ENCODE data around the gene CC2D2B.
"Not testable (repeated sequence)": the region's sequence is repeated elsewhere in the genome, so short reads cannot be mapped to it uniquely, and the experiment has no call there.

Gene CC2D2B

DNA sequence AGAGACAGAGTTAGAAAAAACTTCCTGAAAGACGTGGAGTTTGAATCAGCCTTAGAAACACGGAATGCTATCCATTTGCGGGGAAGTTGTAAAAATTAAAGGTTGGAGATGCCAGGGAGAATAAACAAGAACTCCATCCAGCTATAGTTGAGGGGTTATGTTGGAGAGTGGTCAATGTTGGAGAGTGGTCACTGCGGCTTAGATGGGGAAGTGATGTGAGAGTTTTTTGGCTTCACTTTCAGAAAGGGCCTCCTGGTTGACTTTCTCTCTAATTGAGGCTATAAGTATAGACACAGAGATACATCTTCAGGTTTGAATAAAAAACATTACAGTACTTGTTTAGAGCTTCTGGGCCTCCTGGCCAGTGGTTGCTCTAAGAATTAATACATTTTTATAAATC is 675 bp downstream of the CC2D2B start:
- Histone ChIP-seq H3K9ac (ENCODE audit: insufficient read length, low read depth) (no peak overlapping the region), H3K4me1 (ENCODE audit: insufficient read depth, insufficient read length) (no peaks in the 10 kb centered on the region), H3K36me3 (ENCODE audit: insufficient read depth, insufficient read length, low read length) (peaks cover 22% of the 10 kb centered on the region), H3K9me3 (ENCODE audit: insufficient read depth, low read length) (no peaks in the 10 kb centered on the region), H3K27me3 (ENCODE audit: insufficient read depth, insufficient read length) (no peaks in the 10 kb centered on the region), H3K4me3 (ENCODE audit: insufficient read length, low read depth) (no peak overlapping the region)
- no peak for DNase-seq (ENCODE audit: low read depth, low spot score)
- TF ChIP-seq YY1 (IDR thresholded peaks at IDR 0.05; ENCODE audit: insufficient read depth, insufficient read length) (no peak), SUZ12 (IDR thresholded peaks at IDR 0.05; ENCODE audit: extremely low read depth, insufficient read depth, insufficient read length) (no peak), ZNF274 (IDR thresholded peaks at IDR 0.05; ENCODE audit: low read depth, low read length) (no peak)

DNA sequence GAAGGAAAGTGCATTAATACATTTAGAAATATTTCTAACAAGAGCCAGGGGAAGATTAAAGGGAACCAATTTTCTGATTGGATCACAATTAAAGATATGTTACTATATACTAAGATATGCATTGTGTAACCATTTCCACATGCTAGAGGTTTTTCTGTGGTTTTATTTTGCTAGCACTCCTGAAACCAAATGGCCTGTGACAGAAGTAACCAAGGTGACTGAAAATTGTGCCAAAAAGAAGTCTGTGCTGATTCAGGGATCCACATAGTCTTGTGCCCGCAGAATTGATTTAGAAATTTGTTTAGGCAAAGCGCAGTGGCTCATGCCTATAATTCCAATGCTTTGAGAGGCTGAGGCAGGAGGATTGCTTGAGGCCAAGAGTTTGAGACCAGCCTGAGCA is 1.8 kb downstream of the CC2D2B start:
- H3K27me3 ChIP-seq (ENCODE audit: insufficient read depth, insufficient read length), result no peaks in the 10 kb centered on the region
- no peak for DNase-seq (ENCODE audit: low read depth, low spot score)
- peaks cover 11% of the 10 kb centered on the region for H3K36me3 ChIP-seq (ENCODE audit: insufficient read depth, insufficient read length, low read length)
- H3K9me3 ChIP-seq (ENCODE audit: insufficient read depth, low read length), result no peaks in the 10 kb centered on the region
- H3K4me3 ChIP-seq (ENCODE audit: insufficient read length, low read depth), result no peak overlapping the region
- TF ChIP-seq ZNF274 (IDR thresholded peaks at IDR 0.05; ENCODE audit: low read depth, low read length) (no peak), SUZ12 (IDR thresholded peaks at IDR 0.05; ENCODE audit: extremely low read depth, insufficient read depth, insufficient read length) (no peak), YY1 (IDR thresholded peaks at IDR 0.05; ENCODE audit: insufficient read depth, insufficient read length) (no peak)
- H3K4me1 ChIP-seq (ENCODE audit: insufficient read depth, insufficient read length), result no peaks in the 10 kb centered on the region
- H3K9ac ChIP-seq (ENCODE audit: insufficient read length, low read depth), result no peak overlapping the region

DNA sequence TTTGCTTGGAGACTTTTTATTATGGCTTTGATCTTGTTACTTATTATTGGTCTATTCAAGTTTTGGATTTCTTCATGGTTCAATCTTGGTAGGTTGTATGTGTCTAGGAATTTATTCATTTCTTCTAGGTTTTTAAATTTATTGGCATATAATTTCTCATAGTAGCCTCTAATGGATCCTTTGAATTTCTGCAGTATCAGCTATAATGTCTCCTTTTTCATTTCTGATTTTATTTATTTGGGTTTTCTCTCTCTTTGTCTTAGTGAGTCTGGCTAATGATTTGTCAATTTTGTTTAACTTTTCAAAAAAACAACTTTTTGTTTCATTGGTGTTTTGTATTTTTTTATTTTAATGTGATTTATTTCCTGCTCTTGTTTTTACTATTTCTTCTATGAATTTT is 8.3 kb downstream of the CC2D2B start:
- H3K27me3 ChIP-seq (ENCODE audit: insufficient read depth, insufficient read length); H3K4me3 ChIP-seq (ENCODE audit: insufficient read length, low read depth); DNase-seq (ENCODE audit: low read depth, low spot score); H3K36me3 ChIP-seq (ENCODE audit: insufficient read depth, insufficient read length, low read length); H3K9ac ChIP-seq (ENCODE audit: insufficient read length, low read depth); H3K4me1 ChIP-seq (ENCODE audit: insufficient read depth, insufficient read length); H3K9me3 ChIP-seq (ENCODE audit: insufficient read depth, low read length): not testable (repeated sequence)

DNA sequence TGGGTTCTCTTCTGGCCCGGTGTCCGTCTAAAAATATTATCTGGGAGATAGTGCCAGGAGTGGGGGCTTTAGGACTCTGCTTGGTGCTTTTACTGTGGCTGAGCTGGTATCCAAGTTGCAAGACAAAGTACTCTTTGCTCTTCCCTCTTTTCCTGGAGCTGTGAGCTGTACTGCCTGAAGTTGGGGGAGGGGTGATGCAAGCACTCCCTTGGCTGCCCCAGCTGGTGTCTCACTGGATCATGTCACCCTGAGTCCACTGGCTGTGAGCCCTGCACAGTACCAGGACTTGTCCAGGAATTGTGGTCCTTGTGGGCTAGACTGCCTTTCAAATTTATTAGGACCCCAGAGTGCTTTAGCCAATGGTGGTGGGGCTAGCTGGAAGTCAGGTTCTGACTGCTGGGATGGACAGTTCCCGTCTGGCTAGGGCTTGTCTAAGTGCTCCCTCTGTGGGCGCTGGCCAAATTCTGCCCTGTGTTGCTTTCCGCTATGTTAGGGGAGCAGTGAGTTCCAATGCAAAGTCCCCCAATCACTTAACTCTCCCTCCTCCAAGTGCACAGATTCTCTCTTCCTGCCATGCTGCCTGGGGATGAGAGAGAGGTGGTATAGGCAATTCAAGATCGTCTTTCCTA is 13.1 kb downstream of the CC2D2B start:
- no peak overlapping the region for H3K9ac ChIP-seq (ENCODE audit: insufficient read length, low read depth)
- H3K9me3 ChIP-seq (ENCODE audit: insufficient read depth, low read length), result no peaks in the 10 kb centered on the region
- H3K4me1 ChIP-seq (ENCODE audit: insufficient read depth, insufficient read length), result peaks cover 2% of the 10 kb centered on the region
- no peak for TF ChIP-seq ZNF274 (IDR thresholded peaks at IDR 0.05; ENCODE audit: low read depth, low read length)
- no peak for TF ChIP-seq YY1 (IDR thresholded peaks at IDR 0.05; ENCODE audit: insufficient read depth, insufficient read length)
- no peak for TF ChIP-seq SUZ12 (IDR thresholded peaks at IDR 0.05; ENCODE audit: extremely low read depth, insufficient read depth, insufficient read length)
- DNase-seq (ENCODE audit: low read depth, low spot score), result no peak
- no peaks in the 10 kb centered on the region for H3K27me3 ChIP-seq (ENCODE audit: insufficient read depth, insufficient read length)
- H3K4me3 ChIP-seq (ENCODE audit: insufficient read length, low read depth), result no peak overlapping the region
- H3K36me3 ChIP-seq (ENCODE audit: insufficient read depth, insufficient read length, low read length), result no peaks in the 10 kb centered on the region

DNA sequence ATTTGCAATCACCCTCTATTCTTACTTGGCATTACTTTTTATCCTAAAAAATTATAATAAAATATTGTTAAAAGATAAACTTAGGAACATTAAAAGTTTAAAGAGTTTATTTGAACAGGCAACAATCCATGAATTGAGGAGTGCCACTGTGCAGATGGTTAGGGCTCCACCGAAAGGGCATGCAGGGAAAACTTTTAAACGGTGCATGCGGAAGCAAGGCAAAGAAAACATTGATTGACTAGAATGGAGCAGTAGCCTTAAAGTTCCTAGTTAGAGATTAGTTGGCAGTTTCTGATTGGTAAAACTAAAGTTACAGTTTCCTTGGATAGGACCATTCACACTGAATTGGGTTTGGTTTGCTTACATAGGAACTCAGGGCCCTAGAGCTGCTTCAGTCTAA is 17.3 kb downstream of the CC2D2B start:
- Histone ChIP-seq H3K9ac (ENCODE audit: insufficient read length, low read depth) (no peak overlapping the region), H3K27me3 (ENCODE audit: insufficient read depth, insufficient read length) (no peaks in the 10 kb centered on the region), H3K4me1 (ENCODE audit: insufficient read depth, insufficient read length) (peaks cover 2% of the 10 kb centered on the region), H3K36me3 (ENCODE audit: insufficient read depth, insufficient read length, low read length) (no peaks in the 10 kb centered on the region), H3K4me3 (ENCODE audit: insufficient read length, low read depth) (no peak overlapping the region), H3K9me3 (ENCODE audit: insufficient read depth, low read length) (no peaks in the 10 kb centered on the region)
- no peak for DNase-seq (ENCODE audit: low read depth, low spot score)
- TF ChIP-seq SUZ12 (IDR thresholded peaks at IDR 0.05; ENCODE audit: extremely low read depth, insufficient read depth, insufficient read length) (no peak), ZNF274 (IDR thresholded peaks at IDR 0.05; ENCODE audit: low read depth, low read length) (no peak), YY1 (IDR thresholded peaks at IDR 0.05; ENCODE audit: insufficient read depth, insufficient read length) (no peak)

DNA sequence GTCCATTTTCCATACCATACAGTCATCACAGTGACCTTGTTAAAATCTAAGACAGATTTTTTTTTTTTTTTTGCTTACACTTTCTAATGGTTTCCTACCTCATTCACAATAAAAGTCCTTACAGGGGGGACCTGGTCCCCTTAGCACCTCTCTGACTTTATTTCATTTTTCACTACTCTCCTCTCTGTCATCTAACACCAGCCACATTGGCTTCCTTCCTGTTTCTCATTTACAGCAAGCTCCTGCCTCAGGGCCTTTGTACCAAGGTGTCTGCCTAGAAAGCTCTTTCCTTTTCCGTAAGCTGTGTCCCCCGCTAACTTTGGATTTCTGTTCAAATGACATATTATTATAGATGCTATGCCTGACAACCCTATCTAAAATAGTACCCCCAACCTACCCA is 27.7 kb downstream of the CC2D2B start:
- no peaks in the 10 kb centered on the region for H3K27me3 ChIP-seq (ENCODE audit: insufficient read depth, insufficient read length)
- H3K36me3 ChIP-seq (ENCODE audit: insufficient read depth, insufficient read length, low read length), result no peaks in the 10 kb centered on the region
- H3K4me3 ChIP-seq (ENCODE audit: insufficient read length, low read depth), result no peak overlapping the region
- TF ChIP-seq SUZ12 (IDR thresholded peaks at IDR 0.05; ENCODE audit: extremely low read depth, insufficient read depth, insufficient read length) (no peak), ZNF274 (IDR thresholded peaks at IDR 0.05; ENCODE audit: low read depth, low read length) (no peak), YY1 (IDR thresholded peaks at IDR 0.05; ENCODE audit: insufficient read depth, insufficient read length) (no peak)
- no peak for DNase-seq (ENCODE audit: low read depth, low spot score)
- H3K4me1 ChIP-seq (ENCODE audit: insufficient read depth, insufficient read length), result no peaks in the 10 kb centered on the region
- no peak overlapping the region for H3K9ac ChIP-seq (ENCODE audit: insufficient read length, low read depth)
- no peaks in the 10 kb centered on the region; the same call in 1 of the 2 replicates for H3K9me3 ChIP-seq (ENCODE audit: insufficient read depth, low read length)

DNA sequence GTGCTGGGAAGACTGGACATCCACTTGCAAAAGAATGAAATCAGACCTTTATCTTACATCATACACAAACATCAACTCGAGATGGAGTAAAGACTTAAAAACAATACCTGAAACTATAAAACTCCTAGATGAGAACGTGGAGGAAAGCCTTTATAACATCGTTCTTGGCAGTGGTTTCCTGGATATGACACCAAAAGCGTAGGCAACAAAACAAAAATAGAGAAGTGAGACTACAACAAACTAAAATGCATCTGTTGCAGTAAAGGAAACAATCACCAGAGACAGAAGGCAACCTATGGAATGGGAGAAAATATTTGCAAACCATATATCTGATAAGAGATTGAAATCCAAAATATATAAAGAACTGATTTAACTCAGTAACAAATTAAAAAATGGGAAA is 33.3 kb downstream of the CC2D2B start:
- no peaks in the 10 kb centered on the region for H3K36me3 ChIP-seq (ENCODE audit: insufficient read depth, insufficient read length, low read length)
- no peak overlapping the region for H3K4me3 ChIP-seq (ENCODE audit: insufficient read length, low read depth)
- H3K9ac ChIP-seq (ENCODE audit: insufficient read length, low read depth), result no peak overlapping the region
- TF ChIP-seq SUZ12 (IDR thresholded peaks at IDR 0.05; ENCODE audit: extremely low read depth, insufficient read depth, insufficient read length) (no peak), YY1 (IDR thresholded peaks at IDR 0.05; ENCODE audit: insufficient read depth, insufficient read length) (no peak), ZNF274 (IDR thresholded peaks at IDR 0.05; ENCODE audit: low read depth, low read length) (no peak)
- H3K27me3 ChIP-seq (ENCODE audit: insufficient read depth, insufficient read length), result no peaks in the 10 kb centered on the region
- no peak for DNase-seq (ENCODE audit: low read depth, low spot score)
- no peaks in the 10 kb centered on the region; the same call in 1 of the 2 replicates for H3K9me3 ChIP-seq (ENCODE audit: insufficient read depth, low read length)
- no peaks in the 10 kb centered on the region for H3K4me1 ChIP-seq (ENCODE audit: insufficient read depth, insufficient read length)

Measured in NT2/D1 (cell line).